Measurements from ENCODE around the gene SCYGR7. TPM values are rescaled to one million over a fixed set of nuclear protein-coding genes. Genes with fewer than 3 reads are reported as not detected.

The SCYGR7 gene
- total and polyA plus RNA-seq, 2 of the 13 experiments (the other 11 are each of a cell fraction or from before 2014, with no cell fraction given): not detected

GRCh38 chr2:227706859-227707258 lies 21.3 kb upstream of the SCYGR7 start (continued):
- TF ChIP-seq HNF1B (CRISPR knock-in tag; IDR thresholded peaks at IDR 0.05) (peak; percentile 78; the same call in 1 of the 2 replicates), ZNF629 (CRISPR knock-in tag; conservative IDR thresholded peaks at IDR 0.05) (no peak), FOXO1 (CRISPR knock-in tag; IDR thresholded peaks at IDR 0.05) (peak; percentile 63; the same call in 1 of the 2 replicates), MED1 (CRISPR knock-in tag; IDR thresholded peaks at IDR 0.05) (peak; percentile 43; the same call in 1 of the 2 replicates), SP1 (IDR thresholded peaks at IDR 0.05) (no peak), SP1 (CRISPR knock-in tag; IDR thresholded peaks at IDR 0.05) (no peak), ASH2L (IDR thresholded peaks at IDR 0.05; ENCODE audit: insufficient read length, low read depth, low read length) (peak; percentile 34), ZNF768 (CRISPR knock-in tag; IDR thresholded peaks at IDR 0.05) (no peak), KLF13 (CRISPR knock-in tag; IDR thresholded peaks at IDR 0.05) (no peak), ZNF777 (CRISPR knock-in tag; IDR thresholded peaks at IDR 0.05) (no peak), HOXA3 (CRISPR knock-in tag; IDR thresholded peaks at IDR 0.05) (peak; percentile 78; the same call in 1 of the 2 replicates), ARNTL (CRISPR knock-in tag; IDR thresholded peaks at IDR 0.05) (peak; percentile 64), POLR2AphosphoS2 (IDR thresholded peaks at IDR 0.05; ENCODE audit: low read depth, low read length) (no peak), ZNF30 (CRISPR knock-in tag; IDR thresholded peaks at IDR 0.05) (no peak), CEBPG (CRISPR knock-in tag; IDR thresholded peaks at IDR 0.05) (0 out of 2 replicates have a peak, but pooled peaks have one; percentile 23), TBX3 (IDR thresholded peaks at IDR 0.05; ENCODE audit: borderline replicate concordance) (no peak), ZNF121 (CRISPR knock-in tag; IDR thresholded peaks at IDR 0.05) (no peak), SSRP1 (CRISPR knock-in tag; IDR thresholded peaks at IDR 0.05) (no peak), E2F1 (CRISPR knock-in tag; IDR thresholded peaks at IDR 0.05) (no peak), HDAC1 (CRISPR knock-in tag; IDR thresholded peaks at IDR 0.05) (peak; percentile 90), IKZF1 (IDR thresholded peaks at IDR 0.05) (no peak), ZNF468 (CRISPR knock-in tag; IDR thresholded peaks at IDR 0.05) (no peak), ZNF878 (CRISPR knock-in tag; IDR thresholded peaks at IDR 0.05) (no peak)
- TF ChIP-seq, protein P1, sequence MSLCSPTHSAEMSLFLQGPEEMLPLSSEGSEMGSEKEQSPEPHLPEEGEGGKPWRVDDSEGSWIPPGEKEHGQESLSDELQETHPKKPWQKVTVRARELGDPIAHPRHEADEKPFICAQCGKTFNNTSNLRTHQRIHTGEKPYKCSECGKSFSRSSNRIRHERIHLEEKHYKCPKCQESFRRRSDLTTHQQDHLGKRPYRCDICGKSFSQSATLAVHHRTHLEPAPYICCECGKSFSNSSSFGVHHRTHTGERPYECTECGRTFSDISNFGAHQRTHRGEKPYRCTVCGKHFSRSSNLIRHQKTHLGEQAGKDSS (CRISPR knock-in tag; IDR thresholded peaks at IDR 0.05; ENCODE audit: borderline replicate concordance, low read depth): 0 out of 2 replicates have a peak, but pooled peaks have one; percentile 25
- TF ChIP-seq, protein P2, sequence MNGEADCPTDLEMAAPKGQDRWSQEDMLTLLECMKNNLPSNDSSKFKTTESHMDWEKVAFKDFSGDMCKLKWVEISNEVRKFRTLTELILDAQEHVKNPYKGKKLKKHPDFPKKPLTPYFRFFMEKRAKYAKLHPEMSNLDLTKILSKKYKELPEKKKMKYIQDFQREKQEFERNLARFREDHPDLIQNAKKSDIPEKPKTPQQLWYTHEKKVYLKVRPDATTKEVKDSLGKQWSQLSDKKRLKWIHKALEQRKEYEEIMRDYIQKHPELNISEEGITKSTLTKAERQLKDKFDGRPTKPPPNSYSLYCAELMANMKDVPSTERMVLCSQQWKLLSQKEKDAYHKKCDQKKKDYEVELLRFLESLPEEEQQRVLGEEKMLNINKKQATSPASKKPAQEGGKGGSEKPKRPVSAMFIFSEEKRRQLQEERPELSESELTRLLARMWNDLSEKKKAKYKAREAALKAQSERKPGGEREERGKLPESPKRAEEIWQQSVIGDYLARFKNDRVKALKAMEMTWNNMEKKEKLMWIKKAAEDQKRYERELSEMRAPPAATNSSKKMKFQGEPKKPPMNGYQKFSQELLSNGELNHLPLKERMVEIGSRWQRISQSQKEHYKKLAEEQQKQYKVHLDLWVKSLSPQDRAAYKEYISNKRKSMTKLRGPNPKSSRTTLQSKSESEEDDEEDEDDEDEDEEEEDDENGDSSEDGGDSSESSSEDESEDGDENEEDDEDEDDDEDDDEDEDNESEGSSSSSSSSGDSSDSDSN (CRISPR knock-in tag; IDR thresholded peaks at IDR 0.05): 0 out of 2 replicates have a peak, but pooled peaks have one; percentile 21
- TF ChIP-seq, protein P3, sequence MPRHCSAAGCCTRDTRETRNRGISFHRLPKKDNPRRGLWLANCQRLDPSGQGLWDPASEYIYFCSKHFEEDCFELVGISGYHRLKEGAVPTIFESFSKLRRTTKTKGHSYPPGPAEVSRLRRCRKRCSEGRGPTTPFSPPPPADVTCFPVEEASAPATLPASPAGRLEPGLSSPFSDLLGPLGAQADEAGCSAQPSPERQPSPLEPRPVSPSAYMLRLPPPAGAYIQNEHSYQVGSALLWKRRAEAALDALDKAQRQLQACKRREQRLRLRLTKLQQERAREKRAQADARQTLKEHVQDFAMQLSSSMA (CRISPR knock-in tag; IDR thresholded peaks at IDR 0.05): no peak
- TF ChIP-seq, protein P4, sequence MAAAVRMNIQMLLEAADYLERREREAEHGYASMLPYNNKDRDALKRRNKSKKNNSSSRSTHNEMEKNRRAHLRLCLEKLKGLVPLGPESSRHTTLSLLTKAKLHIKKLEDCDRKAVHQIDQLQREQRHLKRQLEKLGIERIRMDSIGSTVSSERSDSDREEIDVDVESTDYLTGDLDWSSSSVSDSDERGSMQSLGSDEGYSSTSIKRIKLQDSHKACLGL (CRISPR knock-in tag; IDR thresholded peaks at IDR 0.05): no peak
